NCI-H146 (cell line): Measurements from ENCODE around the gene OR6J1.
"Not testable (repeated sequence)": the region's sequence is repeated elsewhere in the genome, so short reads cannot be mapped to it uniquely, and the experiment has no call there.

Experiments used
- DNase-seq: peaks from one replicate; lab custom pipeline; 2025; lab: John Stamatoyannopoulos, UW

The OR6J1 gene

DNA sequence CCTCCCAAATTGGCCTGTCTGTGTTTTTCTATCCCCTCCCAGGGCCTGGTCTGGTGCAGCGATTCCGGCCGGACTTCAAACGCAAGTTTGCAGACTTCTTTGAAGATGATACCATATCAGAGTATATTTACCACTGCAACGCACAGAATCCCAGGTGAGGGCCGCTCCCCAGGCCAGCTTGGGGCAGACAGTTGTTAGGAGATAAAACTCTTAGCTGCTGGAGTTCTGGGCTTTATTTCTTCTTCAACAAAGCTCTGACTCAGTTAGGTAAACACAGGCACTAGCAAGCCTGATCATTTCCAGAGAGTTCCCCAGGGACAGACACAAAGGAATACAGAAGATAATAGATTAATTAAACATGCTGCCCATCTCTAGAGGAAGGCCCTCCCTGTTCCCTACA is 37.8 kb downstream of the OR6J1 start:
- peak; percentile 67 for DNase-seq

DNA sequence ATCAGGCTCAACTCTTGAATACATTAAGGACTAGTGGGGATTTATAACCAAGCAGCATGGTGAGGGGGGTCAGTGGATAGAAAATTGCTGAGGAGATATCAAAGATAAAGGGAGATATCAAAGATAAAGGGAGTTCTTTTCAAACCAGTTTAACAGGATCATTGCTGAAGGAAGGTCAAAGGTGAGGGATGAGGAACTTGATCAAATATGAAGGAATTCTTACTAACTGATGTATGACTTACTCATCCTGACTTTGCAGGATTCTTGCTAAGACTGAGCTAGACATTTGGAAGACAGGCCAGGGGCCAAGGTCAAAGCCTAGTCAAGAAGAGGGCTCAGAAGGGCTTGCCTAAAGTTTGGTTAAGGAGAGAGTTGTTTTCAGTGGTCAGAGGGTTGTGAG is 41.3 kb downstream of the OR6J1 start:
- DNase-seq = no peak

DNA sequence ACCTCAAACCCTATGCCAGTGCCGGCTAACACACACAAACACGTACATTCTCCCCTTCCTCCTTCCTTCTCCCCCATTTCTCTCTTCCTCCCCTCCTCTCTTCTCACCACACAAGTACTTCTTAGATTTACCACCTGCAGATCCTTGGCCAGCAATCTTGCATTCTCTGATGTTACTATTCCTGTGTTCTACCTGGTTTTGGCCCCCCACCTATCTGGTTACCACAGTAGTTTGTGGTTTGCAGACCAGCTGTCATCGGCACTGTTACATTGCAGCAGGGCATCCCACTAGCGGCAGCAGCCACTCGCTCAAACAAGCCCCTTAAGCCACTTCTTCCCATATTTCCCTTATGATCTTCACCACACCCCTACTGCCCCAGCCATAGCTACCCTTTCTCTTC is 42.2 kb downstream of the OR6J1 start:
- no peak for DNase-seq

DNA sequence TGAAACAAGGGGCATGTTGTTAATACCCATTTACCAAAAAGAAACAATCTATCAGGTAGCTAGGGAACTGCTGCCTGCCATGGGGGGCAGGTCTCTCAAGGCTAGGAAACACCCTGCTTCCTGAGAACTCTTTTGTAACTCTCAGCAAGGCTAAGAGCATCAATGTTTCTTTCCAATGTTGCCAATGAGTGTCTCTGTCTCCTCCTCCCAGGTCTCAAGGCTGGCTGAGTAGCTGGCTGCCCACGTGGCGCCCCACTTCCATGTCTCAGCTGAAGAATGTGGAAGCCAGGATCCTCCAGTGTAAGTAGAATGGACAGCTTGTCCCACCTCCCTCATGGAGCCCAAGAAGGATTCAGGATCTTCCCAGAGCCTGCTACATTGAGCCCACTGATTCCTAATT is 42.7 kb downstream of the OR6J1 start:
- DNase-seq = no peak

DNA sequence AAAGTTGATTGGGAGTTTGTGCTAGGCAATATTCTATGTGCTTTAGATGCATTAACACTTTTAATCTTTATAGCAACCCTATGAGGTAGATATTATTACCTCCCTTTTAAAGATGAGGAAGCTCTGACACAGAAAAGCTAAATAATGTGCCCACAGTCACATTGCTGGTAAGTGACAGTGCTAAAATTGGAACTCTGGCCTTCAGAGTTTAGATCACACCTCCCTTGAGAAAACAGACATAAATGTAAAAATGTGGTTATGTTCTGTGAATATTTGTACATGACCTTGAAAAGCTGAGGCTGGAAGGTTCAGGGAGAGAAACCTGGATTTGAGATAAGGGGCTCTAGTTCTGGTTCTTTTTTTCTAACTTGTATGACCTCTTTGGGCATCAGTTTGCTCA is 44.1 kb downstream of the OR6J1 start:
- DNase-seq = no peak

DNA sequence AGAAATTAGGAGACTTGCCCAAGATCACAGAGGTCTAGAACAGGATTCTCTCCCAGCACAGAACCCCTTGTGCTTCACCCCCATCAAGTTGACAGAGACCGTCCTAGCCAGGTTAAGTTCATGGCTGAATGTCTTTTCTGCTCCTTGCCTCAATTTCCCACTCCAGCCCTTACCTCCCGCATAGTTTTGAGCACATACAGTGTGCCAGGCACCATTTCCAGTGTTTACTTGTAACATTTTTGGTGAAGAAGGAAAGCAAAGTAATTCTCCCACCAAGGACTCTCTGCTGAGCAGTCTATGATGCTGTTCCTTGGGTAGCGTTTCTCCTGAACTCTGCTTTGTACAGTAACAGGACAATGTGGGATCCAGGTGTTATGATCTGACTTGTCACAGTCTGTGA is 44.8 kb downstream of the OR6J1 start:
- no peak for DNase-seq

DNA sequence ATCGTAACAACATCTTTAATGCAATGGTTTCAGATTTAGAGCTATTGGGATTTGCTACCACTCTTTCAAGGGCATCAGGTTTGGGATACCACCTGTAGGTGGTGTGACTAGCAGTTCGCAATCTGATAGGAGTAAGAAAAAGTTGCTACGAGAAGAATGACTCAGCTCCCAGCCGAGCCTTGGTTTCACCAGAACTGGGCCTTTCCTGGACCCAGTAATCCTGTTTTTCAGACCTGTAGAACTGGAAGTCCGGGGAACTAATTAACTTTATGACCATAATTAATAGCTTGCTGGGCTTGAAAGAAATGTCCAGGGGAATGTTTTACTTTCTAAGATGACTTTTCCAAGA is 45.3 kb downstream of the OR6J1 start:
- DNase-seq = no peak

DNA sequence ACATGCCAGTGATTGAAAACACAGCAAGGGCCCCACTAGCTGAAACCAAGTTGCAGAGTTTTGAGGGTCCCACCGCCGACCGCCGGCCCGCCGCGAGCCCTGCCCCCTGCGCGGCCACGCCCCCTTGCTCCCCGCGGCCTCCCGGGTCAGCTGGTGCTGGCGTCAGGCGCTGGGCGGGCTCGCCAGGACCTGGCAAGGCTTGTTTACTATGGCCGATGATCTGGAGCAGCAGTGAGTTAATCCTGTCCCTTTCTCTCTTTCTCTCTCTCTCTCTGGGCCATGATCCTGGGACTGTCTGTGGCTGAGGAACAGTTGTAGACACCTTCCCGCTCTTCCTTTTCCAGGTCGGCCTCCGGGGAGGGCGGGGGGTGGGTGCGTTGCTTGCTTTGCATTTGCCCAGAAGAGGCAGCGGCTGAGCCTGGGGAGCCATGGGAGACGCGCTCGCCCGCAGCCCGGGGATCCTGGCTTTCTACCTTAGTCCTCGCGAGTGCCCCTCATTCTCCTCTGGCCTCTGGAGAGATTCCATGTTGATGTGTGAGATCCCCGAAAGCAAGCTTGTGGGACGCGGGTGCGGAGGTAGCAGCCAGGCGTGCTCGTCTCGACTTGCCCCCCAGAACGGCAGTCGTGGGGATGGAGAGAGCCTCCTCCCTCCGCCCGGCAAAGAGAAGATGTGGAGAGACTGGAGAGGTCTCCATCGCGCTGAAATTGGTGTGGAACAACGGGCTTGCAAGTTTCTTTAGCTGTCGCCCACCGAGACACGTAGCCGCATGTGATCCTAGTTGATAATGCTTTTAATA is 45.9 kb downstream of the OR6J1 start, which contains the start of gene ABHD4:
TSS of gene ABHD4 (plus strand) at position 202 of the 797 bp plus-strand sequence. CDS start at position 209, 7 bp downstream.
- DNase-seq = peak; percentile 44

DNA sequence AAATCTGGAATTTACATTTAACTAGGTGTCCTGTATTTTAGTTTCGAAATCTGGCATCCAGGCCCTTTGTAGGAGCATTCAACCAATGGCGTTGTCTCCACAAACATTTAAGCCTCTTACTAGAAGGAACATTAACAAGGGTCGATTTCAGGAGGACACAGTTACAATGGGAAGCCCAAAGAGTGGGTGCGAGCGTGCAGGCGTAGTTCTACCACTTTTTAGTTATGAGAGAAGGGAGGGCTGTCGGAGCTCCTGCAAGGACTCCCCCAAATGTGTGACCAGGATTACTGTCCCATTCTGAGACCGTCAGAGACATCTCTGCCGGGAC is 46.4 kb downstream of the OR6J1 start:
- DNase-seq = no peak

DNA sequence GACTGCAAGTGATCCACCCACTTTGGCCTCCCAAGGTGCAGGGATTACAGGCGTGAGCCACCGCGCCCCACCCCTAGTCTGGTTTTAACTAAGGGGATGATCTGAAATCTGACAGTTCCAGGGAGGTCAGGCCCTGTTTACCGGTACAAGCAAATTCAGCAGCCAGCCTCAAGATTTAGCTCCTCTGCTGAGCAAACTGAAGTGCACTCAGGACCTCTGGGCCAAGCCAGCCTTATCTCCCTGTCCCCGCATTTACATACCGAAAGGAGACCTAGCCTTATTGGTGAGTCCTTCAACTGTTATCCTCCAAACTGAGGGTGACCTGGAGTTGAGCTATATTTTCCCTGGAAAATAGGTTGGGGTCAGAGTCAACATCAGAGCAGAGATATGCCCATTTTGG is 46.9 kb downstream of the OR6J1 start:
- DNase-seq = no peak

DNA sequence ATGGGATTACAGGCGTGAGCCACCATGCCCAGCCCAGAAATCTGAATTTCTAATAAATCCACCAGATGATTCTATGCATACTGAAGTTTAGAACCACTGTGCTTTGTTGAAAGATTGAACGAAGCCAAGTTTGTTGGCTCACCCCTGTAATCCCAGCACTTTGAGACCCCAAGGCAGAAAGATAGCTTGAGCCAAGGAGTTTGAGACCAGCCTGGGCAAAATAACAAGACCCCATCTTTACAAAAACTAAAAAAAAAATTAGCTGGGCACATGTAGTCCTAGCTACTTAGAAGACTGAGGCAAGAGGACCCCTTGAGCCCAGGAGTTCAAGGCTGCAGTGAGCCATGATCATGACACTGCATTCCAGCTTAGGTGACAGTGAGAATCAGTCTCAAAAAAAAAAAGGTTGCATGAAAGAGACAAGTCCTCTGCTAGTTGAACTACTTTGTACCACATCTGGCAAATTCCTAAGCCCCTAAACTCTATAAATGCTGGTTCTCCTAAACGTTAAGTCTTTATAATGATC is 47.7 kb downstream of the OR6J1 start:
- DNase-seq = no peak

DNA sequence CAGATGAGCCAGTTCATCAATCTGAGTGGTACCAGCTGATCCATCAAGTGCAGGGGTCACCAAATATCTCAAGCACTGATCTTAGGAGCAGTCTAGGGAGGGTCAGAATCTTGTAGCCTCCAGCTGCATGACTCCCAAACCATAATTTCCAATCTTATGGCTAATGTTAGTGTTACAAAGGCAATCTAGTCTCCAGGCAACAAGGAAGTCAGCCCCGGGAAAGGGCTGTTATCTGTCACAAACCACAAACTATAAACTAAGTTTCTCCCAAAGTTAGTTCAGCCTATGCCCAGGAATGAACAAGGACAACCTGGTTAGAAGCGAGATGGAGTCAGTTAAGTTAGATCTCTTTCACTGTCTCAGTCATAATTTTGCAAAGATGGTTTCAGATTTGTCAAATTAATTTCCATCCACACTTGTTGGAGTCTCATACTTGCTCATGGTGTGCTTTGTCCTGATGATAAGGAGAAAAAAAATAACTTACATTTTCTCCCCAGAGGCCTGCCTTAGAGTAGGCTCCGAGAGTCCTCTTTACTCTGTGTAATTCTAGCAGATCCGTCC is 49.9 kb downstream of the OR6J1 start:
- no peak for DNase-seq

DNA sequence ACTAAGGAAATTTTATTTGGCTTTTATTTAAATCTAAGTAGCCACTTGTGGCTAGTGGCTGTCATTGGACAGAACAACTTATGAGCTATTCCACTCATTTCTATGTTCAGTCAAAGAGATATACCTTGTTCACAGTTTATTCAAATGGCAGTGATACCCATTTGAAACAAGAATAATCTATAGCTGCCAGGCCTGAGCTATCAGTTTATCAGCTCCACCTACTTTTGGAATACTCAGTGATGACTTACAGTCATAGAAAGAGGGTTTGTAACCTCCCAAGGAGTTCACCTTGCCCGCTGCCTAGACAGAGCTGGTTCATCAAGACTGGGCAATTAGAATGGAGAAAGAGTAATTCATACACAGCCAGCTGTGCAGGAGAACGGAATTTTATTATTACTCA is 50.6 kb downstream of the OR6J1 start:
- DNase-seq = no peak

DNA sequence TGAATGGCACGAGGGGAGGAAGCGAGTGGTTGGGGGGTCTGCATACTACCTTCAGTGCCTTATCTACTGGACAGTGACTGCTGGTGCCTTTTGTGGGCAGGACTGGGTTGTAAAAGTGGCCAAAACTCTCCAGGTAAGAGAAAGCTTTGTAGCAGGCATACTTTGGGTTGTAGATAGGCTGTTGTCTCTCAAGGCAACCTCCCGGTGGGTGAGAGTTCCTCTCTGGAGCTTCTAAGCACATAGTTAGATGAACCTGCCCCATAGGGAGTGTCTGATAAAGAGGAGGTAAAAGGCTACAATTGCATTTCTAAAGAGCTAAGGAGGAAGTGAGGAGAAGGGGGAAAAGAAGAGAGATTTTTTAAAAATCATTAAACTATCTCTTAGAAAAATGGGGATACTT is 51.0 kb downstream of the OR6J1 start:
- no peak for DNase-seq

DNA sequence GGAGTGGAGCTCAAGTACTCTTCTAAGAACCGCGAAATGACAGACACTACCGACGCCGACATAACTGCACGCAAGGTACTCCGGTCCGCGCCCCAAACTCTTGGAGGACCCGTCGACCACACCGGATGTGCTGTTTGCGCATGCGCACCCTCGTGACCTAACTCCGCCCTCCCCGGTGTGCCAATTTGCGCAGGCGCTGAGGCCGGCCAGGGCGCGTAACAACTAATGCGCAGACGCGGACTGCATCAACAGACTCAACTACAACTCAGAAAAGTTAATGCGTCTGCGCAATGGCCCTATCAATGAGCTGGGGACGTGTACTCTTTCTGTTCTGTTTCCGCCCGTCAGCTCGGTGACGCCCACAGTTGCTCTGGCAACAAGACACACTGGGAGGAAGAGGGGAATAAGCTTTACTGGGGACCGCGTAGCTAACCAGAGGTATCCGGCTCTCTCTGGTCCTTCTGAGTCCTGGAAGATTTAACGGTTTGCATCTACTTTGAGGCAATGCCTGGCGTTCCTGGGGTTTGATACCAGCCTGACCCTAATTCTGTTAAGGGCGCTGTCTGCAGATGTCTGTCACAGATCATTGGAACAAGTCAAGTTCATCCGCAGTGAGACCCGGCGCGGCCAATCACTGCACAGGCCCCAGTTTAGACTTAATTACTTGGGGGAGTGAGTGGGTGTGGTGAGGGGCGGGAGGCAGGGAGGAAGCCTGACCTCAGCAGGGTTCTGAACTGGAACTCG is 54.9 kb downstream of the OR6J1 start, which contains the start of gene DAD1:
TSS of gene DAD1 (minus strand) at position 129 of the 744 bp plus-strand sequence. CDS start at position 62, 67 bp downstream.
- peak; percentile 98 for DNase-seq

DNA sequence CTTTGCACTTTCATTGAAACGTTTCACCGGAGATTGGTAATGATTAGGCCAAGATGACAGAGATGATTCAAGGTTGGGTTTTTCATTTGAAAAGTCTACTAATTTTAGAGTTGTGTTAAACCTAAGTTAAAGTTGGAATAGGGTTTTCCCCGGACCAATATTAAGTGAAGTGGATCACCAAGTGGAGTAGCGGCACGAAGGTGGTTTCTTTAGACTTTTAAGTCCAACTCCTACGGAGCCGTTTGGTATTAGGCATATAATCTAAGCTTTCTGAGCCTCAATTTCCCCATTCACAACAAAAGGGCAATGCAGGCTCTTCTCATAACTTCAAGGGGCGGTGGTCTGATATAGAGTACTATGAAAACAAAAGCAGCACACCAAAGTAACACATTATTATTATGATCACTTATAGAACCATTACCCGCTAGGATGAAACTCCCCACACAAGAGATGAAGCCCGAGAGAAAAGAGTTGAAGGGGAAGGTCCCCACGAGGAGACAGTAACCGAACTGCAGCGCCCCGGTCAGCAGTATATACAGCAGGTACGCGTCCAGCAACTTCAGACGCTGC is 55.5 kb downstream of the OR6J1 start:
- DNase-seq = no peak

DNA sequence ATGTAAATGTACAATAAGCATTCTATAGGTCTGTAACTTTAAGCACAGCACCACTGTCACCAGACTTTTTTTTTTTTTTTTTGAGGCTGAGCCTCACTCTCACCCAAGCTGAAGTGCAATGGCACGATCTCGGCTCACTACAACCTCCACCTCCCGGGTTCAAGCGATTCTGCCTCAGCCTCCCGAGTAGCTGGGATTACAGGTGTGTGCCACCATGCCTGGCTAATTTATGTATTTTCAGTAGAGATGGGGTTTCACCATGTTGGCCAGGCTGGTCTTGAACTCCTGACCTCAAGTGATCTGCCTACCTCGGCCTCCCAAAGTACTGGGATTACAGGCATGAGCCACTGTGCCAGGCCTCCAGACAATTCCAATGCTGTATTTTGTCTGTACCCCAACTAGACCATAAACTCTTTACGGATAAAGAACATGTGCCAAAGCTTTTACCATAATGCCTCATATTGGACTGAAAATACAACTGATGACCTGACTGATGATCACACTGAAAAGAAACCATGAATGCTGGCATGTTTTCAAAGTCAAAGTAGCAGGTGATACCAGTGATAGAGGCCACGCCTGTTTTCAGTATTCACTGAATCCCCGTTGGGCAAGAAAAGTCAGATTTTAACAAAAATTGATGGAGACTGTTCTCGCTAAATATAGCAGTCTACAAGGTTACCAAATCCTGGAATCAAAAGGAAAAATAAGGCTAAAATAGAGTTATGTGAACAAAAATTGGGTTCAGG is 56.3 kb downstream of the OR6J1 start:
- DNase-seq = not testable (repeated sequence)

DNA sequence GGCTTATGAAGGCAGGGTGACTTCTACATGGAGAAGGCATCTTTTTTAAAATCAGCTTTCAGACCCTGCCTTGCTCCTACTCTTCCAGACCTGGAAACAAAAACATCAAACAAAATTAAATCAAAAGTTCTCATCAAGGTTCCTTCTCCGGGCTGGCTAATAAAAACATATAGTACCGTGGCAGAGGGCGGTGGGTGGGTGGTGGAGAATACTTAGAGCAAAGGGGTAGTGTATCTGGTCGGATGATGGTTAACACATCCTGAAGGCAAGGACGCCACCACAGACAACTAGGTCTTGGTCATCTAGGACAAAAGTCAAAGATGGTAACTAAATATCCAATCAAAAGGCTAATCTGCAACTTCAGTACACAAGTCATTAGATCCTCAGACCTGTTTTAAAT is 56.9 kb downstream of the OR6J1 start:
- DNase-seq = no peak

DNA sequence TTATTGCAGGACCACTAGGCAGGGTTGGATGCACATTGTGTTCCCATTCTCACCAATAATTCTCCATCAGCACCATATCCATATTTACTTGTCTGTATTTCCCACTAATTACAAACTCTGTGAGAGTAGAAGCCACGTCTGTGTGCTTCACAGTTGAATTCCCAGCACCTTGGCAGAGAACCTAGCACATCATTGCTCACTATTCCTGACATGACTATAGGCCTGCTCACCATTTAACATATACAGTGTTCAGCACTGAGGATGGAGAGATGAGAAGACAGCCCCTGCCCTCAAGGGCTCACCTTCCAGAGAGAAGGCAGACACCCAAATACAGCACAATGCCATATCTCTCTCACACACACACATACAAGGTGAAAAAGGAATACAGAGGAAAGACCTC is 60.2 kb downstream of the OR6J1 start:
- no peak for DNase-seq
